Astrocyte of the spinal cord (primary cell): ENCODE results near the gene FDXR.
"Not testable (repeated sequence)": the region's sequence is repeated elsewhere in the genome, so short reads cannot be mapped to it uniquely, and the experiment has no call there.

Experiments used
- DNase-seq: peaks from one replicate; pipeline ENCODE4 v3.0.0; 2011; ENCODE audit warnings: low read depth, low spot score
- H3K4me3 ChIP-seq: 2 replicates; pipeline ENCODE4 v1.5.1; 2011; ENCODE audit warnings: low read depth, mild to moderate bottlenecking, low read length, moderate library complexity
- in situ Hi-C: cut with HindIII; loops from 2 replicates; pipeline ENCODE4 v1.10.0; 2017; ENCODE audit warnings: low sequenced_read_pairs
- TF ChIP-seq, protein P1 (sequence below): IDR thresholded peaks from 2 replicates; pipeline ENCODE4 v1.5.1; 2012; ENCODE audit warnings: low read depth, mild to moderate bottlenecking, low read length, inconsistent platforms

FDXR gene

DNA sequence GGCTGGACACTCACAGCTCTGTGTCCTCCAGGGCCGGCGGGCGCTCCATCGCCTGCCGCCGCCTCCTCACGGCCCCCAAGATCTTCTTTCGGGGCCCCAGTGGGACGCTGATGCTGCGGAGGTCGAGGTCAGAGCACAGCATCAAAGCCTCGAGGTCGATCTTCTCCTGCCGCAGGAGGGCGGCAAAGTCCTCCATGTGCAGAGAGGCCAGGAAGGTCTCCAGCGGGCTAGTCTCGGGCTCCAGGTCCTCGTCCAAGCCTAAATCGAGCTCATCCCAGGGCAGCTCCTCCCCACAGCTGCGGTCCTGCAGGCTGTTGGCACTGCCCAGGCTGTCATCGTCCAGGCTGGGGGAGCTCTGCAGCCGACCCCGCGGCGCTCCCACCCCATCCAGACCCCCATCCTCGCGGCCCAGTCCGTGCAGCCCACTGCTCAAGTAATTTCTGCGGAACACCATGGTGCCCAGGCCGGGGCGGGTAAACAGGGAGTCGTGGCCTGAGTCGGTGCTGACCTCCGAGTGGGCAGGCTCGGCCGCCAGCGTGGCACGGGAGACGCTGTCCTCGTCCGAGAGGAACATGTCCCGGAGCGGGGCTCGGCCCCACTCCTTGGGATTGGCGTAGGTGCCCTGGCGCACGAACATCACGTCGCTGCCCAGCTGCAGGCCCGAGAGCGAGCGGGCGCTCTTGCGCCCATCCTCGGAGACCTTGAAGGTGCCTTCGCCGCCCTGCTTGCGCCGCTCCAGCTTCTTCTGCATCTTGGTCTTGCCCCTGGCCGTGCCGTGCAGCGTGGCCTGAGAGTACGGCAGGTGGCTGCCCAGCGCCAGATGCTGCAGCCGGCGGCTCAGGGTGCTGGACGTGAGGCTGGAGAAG lies 46.9 kb upstream of the FDXR start:
- no peak overlapping the region for H3K4me3 ChIP-seq
- no peak for DNase-seq
- in situ Hi-C loops = no loop called here

DNA sequence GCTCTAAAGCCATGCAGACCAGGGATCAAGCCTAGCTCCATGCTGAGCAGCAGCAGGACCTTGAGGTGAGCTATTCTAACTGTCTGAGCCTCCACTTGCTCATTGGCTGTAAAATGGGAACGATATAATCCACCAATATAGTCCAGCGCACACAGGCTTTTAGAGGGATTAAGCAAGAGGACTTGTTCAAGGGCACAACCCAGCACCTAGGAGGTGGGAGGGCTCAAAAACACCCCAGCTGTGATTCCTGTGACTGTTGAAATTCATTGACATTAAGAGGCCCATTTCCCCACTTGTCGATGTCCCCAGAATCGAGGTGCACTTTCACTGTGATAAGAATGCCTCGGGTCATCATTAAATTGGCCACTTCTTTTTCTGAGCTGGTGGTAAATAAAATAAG lies 46.1 kb upstream of the FDXR start:
- TF ChIP-seq, protein P1, sequence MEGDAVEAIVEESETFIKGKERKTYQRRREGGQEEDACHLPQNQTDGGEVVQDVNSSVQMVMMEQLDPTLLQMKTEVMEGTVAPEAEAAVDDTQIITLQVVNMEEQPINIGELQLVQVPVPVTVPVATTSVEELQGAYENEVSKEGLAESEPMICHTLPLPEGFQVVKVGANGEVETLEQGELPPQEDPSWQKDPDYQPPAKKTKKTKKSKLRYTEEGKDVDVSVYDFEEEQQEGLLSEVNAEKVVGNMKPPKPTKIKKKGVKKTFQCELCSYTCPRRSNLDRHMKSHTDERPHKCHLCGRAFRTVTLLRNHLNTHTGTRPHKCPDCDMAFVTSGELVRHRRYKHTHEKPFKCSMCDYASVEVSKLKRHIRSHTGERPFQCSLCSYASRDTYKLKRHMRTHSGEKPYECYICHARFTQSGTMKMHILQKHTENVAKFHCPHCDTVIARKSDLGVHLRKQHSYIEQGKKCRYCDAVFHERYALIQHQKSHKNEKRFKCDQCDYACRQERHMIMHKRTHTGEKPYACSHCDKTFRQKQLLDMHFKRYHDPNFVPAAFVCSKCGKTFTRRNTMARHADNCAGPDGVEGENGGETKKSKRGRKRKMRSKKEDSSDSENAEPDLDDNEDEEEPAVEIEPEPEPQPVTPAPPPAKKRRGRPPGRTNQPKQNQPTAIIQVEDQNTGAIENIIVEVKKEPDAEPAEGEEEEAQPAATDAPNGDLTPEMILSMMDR = no peak
- in situ Hi-C loops = no loop called here

More for the DNA sequence above, 46.9 kb upstream of the FDXR start:
- TF ChIP-seq, protein P1 = peak; percentile 13

DNA sequence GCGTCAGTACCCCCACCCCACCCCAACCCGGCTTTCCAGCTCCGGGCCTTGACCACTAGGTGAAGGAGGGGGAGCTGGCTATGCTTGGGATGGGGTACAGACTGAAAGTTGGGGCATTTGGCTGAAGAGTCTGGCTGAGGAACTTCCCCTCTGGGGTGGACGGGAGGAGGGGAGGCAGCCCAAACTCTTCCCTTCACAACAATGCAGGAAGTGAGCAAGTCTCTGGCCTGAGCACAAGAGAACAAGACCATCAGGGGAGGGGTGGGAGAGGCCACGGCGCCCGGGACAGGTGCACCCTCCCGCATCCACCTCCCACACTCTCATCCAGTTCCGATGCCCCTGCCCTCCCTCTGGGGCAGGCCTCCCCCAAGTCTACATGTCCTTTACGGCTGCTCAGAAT lies 44.6 kb upstream of the FDXR start:
- TF ChIP-seq, protein P1 = no peak

More for the DNA sequence above, 46.1 kb upstream of the FDXR start:
- DNase-seq = no peak
- H3K4me3 ChIP-seq = no peak overlapping the region

DNA sequence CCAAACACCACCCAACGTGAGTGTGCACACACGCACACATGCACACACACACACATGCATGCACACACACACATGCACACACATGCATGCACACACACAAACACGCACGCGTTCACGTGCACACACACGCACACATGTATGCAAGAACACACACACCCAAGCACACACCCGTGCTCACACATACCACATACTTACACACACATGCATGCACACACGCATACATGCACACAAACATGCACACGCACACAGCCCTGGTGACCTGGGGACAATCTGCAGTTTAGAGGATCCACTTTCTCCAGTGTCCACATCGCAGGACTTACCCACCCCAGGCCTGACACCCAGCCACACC lies 44.0 kb upstream of the FDXR start:
- no peak overlapping the region for H3K4me3 ChIP-seq
- in situ Hi-C loops = no loop called here
- no peak for DNase-seq
- TF ChIP-seq, protein P1 = no peak

More for the DNA sequence above, 44.6 kb upstream of the FDXR start:
- DNase-seq = no peak
- in situ Hi-C loops = no loop called here
- H3K4me3 ChIP-seq = no peak overlapping the region

DNA sequence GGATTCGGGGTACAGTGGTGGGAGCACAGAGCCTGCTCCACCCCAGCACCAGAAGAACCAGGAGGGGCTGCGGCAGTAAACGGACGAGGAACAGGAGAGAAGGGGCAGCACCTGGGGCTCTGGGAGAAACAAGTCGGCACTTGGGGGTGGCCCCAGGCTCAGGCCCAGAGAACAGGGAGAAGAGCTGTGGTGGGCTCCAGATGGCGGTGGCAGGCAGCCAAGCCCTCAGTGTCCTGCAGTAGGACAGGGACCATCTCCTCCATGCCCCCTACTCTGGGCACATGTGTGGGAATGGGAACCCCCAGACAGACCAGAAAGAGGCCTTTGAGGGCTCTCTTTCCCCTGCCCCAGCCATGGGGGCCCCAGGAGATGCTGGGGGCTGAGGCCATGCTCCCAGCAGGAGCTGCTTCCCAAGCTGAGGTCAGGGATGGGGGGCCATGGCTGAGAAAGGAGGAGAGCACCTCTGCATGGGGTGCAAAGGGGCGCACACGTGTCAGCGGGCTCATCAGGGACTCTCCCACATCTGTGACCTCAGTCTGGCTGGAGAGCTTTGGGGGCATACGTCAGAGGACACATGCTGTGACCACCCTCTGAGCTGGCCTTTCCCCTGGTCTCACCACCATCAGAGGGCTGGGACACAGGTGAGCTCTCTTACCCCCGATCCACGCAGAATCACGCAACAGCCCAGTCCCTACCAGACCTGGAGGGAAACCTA lies 43.5 kb upstream of the FDXR start:
- H3K4me3 ChIP-seq = no peak overlapping the region
- in situ Hi-C loops = no loop called here
- TF ChIP-seq, protein P1 = no peak
- no peak for DNase-seq

DNA sequence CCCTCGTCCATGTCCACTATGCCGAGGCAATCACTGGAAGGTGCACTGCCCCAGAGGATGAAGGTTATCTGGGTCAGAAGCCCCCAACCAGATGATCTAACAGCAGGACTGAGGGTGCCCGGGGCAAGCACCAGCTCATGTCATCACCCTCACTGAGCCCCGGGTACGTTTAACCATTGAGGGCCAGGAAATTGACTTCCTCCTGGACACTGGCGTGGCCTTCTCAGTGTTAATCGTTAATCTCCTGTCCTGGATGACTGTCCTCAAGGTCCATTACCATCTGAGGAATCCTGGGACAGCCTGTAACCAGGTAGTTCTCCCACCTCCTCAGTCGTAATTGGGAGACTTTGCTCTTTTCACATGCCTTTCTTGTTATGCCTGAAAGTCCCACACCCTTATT lies 38.6 kb upstream of the FDXR start:
- H3K4me3 ChIP-seq, in situ Hi-C loops, DNase-seq: not testable (repeated sequence)

DNA sequence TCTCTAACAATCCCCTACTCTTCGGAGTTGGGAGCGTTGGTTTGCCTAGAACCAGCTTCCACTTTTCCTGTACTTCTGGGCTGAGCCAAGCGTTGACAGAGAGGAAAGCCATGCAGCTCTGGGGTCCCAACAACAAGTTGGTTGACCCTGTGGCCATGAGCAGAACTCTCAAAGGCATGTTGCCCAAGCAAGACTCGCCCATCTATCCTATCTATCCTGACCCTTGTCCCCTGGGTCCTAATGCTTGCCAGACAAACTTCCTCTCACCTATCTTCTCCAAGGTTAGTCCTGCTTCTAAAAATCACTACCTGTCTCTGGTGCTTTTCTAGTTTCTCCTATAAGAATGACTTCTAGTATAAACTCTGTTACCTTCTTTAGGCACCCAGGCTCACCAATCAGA lies 36.3 kb upstream of the FDXR start:
- H3K4me3 ChIP-seq, in situ Hi-C loops, DNase-seq: not testable (repeated sequence)
